Parathyroid adenoma (tissue), 2 donors: ENCODE data around the gene MED23.

Experiments
- H2AFZ ChIP-seq: fragments of 300-600 bp; sonication (generic); one replicate; pipeline ENCODE4 v1.7.0; 2017; ENCODE audit warnings: antibody characterized with exemption, mild to moderate bottlenecking
- H3K27ac ChIP-seq: fragments of 300-600 bp; sonication (generic); one replicate; pipeline ENCODE4 v1.7.0; 2017
- H3K27me3 ChIP-seq: fragments of 300-600 bp; sonication (generic); one replicate; pipeline ENCODE4 v1.7.0; 2017; ENCODE audit warnings: low read length; ENCODE audit not compliant: control insufficient read depth, insufficient read depth
- H3K36me3 ChIP-seq: fragments of 300-600 bp; sonication (generic); one replicate; pipeline ENCODE4 v1.7.0; 2017; ENCODE audit warnings: low read length; ENCODE audit not compliant: control insufficient read depth, insufficient read depth
- H3K4me1 ChIP-seq: fragments of 300-600 bp; sonication (generic); one replicate; pipeline ENCODE4 v1.7.0; 2017; ENCODE audit warnings: control low read depth
- H3K4me2 ChIP-seq: fragments of 300-600 bp; sonication (generic); one replicate; pipeline ENCODE4 v1.7.0; 2017; ENCODE audit warnings: low read length
- H3K4me3 ChIP-seq: fragments of 300-600 bp; sonication (generic); one replicate; pipeline ENCODE4 v1.7.0; 2017; ENCODE audit warnings: low read depth, low read length
- H3K79me2 ChIP-seq: fragments of 300-600 bp; sonication (generic); one replicate; pipeline ENCODE4 v1.7.0; 2017; ENCODE audit warnings: control low read depth
- H3K9ac ChIP-seq: fragments of 300-600 bp; sonication (generic); one replicate; pipeline ENCODE4 v1.7.0; 2017; ENCODE audit warnings: mild to moderate bottlenecking
- H3K9me3 ChIP-seq: fragments of 300-600 bp; sonication (generic); one replicate; pipeline ENCODE4 v1.7.0; 2017; ENCODE audit warnings: low read length; ENCODE audit not compliant: control insufficient read depth
- CTCF ChIP-seq: fragments of 300-600 bp; sonication (generic); IDR thresholded peaks from one replicate; pipeline ENCODE4 v1.7.0; 2017; ENCODE audit warnings: antibody characterized with exemption, mild to moderate bottlenecking
- donor health status: primary hyperparathyroidism.

Gene MED23

GRCh38 chr6:131636880-131637792 is 9.1 kb upstream of the MED23 start, which contains the start of gene ENPP3:
Gene ENPP3, plus strand, starts transcription at chr6:131637302. Its CDS starts 83 bp downstream, at chr6:131637385.
- H3K27ac ChIP-seq = no peak within 1 kb of the TSS
- H3K4me1 ChIP-seq = no peaks in the 10 kb centered on the region
- H3K27me3 ChIP-seq = no peaks in the 10 kb centered on the region
- no peaks in the 10 kb centered on the region for H3K9me3 ChIP-seq
- H3K36me3 ChIP-seq = no peaks in the 10 kb centered on the region
- no peak within 1 kb of the TSS for H3K4me2 ChIP-seq
- no peak within 1 kb of the TSS for H3K9ac ChIP-seq
- H3K79me2 ChIP-seq = no peaks in the 10 kb centered on the region
- no peak for TF ChIP-seq CTCF
- H3K4me3 ChIP-seq = no peak within 1 kb of the TSS
- no peak within 1 kb of the TSS for H2AFZ ChIP-seq

- TF ChIP-seq CTCF = no peak
- no peak overlapping the region for H3K4me2 ChIP-seq
- H3K4me1 ChIP-seq = no peaks in the 10 kb centered on the region
- H3K79me2 ChIP-seq = no peaks in the 10 kb centered on the region
- no peaks in the 10 kb centered on the region for H3K27me3 ChIP-seq
- no peaks in the 10 kb centered on the region for H3K9me3 ChIP-seq
- H2AFZ ChIP-seq = peak overlapping the region; percentile 51
- no peaks in the 10 kb centered on the region for H3K36me3 ChIP-seq
- H3K9ac ChIP-seq = no peak overlapping the region
- H3K4me3 ChIP-seq = no peak overlapping the region
- H3K27ac ChIP-seq = no peak overlapping the region
Measured at GRCh38 chr6:131635384-131636340, 7.6 kb upstream of the MED23 start.

- Histone ChIP-seq H3K36me3 (no peaks in the 10 kb centered on the region), H2AFZ (no peak overlapping the region), H3K4me2 (no peak overlapping the region), H3K27me3 (no peaks in the 10 kb centered on the region), H3K79me2 (no peaks in the 10 kb centered on the region), H3K4me3 (no peak overlapping the region), H3K27ac (no peak overlapping the region), H3K4me1 (no peaks in the 10 kb centered on the region), H3K9me3 (no peaks in the 10 kb centered on the region), H3K9ac (no peak overlapping the region)
- TF ChIP-seq CTCF = no peak
Measured at GRCh38 chr6:131631625-131632289, 3.7 kb upstream of the MED23 start.

DNA sequence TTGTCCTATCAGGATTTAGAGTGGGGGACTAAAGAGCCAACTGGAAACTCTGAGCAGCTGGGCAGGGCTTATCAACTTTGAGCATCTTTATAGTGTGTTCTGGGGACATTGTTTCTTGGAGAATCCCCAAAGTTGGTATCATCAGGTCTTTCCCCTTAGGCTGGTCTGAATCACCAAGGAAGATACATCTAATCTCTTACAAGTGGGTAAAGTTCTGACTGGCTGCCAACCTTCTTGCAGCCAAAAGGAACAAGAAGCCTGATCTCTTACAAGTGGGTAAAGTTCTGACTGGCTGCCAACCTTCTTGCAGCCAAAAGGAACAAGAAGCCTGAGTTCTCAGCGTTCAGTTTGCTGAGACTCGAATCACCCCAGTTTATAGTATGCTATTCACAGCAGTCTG is 1.6 kb upstream of the MED23 start:
- H3K9me3 ChIP-seq = no peaks in the 10 kb centered on the region
- TF ChIP-seq CTCF = no peak
- H3K27ac ChIP-seq = no peak overlapping the region

More for the DNA sequence above, 1.6 kb upstream of the MED23 start:
- Histone ChIP-seq H3K79me2 (no peaks in the 10 kb centered on the region), H3K4me1 (no peaks in the 10 kb centered on the region), H3K36me3 (no peaks in the 10 kb centered on the region), H3K9ac (no peak overlapping the region), H2AFZ (peak overlapping the region; percentile 30), H3K27me3 (no peaks in the 10 kb centered on the region), H3K4me2 (no peak overlapping the region), H3K4me3 (no peak overlapping the region)
